GM23338 (cell line): ENCODE measurements around the gene SMG1.

ENCODE experiments used
- CREB1 ChIP-seq: fragments of 250-450 bp; sonication (Bioruptor Pico); IDR thresholded peaks from 2 replicates; pipeline ENCODE4 v1.5.0; 2020; ENCODE audit warnings: low read depth, mild to moderate bottlenecking, moderate library complexity
- EZH2 ChIP-seq: fragments of 200-600 bp; sonication (generic); IDR thresholded peaks from one replicate; pipeline ENCODE4 v1.8.0; 2017; ENCODE audit warnings: antibody characterized with exemption, mild to moderate bottlenecking, low read depth; ENCODE audit not compliant: unreplicated experiment
- EZH2phosphoT487 ChIP-seq: fragments of 200-600 bp; sonication (generic); IDR thresholded peaks from one replicate; pipeline ENCODE4 v1.8.1; 2018; ENCODE audit warnings: antibody characterized with exemption; ENCODE audit not compliant: unreplicated experiment
- JUNB ChIP-seq: IDR thresholded peaks from one replicate; pipeline ENCODE4 v1.6.1; 2016; ENCODE audit warnings: antibody characterized with exemption; ENCODE audit not compliant: unreplicated experiment
- POLR2AphosphoS5 ChIP-seq: IDR thresholded peaks from 2 replicates; pipeline ENCODE4 v1.6.1; 2016; ENCODE audit warnings: antibody characterized with exemption, low read depth
- STAT1 ChIP-seq: IDR thresholded peaks from one replicate; pipeline ENCODE4 v1.6.1; 2016; ENCODE audit warnings: antibody characterized with exemption; ENCODE audit not compliant: unreplicated experiment
- ZNF114 ChIP-seq: fragments of 250-450 bp; sonication (Bioruptor Pico); IDR thresholded peaks from 2 replicates; pipeline ENCODE4 v1.5.0; 2020; ENCODE audit warnings: mild to moderate bottlenecking, moderate library complexity
- ZNF331 ChIP-seq: fragments of 250-450 bp; sonication (Bioruptor Pico); IDR thresholded peaks from 2 replicates; pipeline ENCODE4 v1.5.0; 2020; ENCODE audit warnings: low read depth, mild to moderate bottlenecking, moderate library complexity
- TF ChIP-seq, protein P1 (sequence below), 2 experiments: fragments of 200-600 bp in 1 of 2; sonication (generic) in 1 of 2; conservative IDR thresholded peaks; 2 replicates each; pipeline versions ENCODE4 v1.5.1 to v1.6.1; 2016 to 2017; ENCODE audit warnings: antibody characterized with exemption in 2 of 2, low read depth in 2 of 2, mild to moderate bottlenecking in 2 of 2, moderate library complexity in 1 of 2
- TF ChIP-seq, protein P2 (sequence below): IDR thresholded peaks from one replicate; pipeline ENCODE4 v1.6.1; 2018; ENCODE audit warnings: antibody characterized with exemption; ENCODE audit not compliant: unreplicated experiment
- TF ChIP-seq, protein P3 (sequence below): IDR thresholded peaks from 2 replicates; pipeline ENCODE4 v1.6.1; 2016; ENCODE audit warnings: antibody characterized with exemption
- TF ChIP-seq, protein P4 (sequence below): fragments of 250-450 bp; sonication (Bioruptor Pico); IDR thresholded peaks from 2 replicates; pipeline ENCODE4 v1.5.0; 2020; ENCODE audit warnings: mild to moderate bottlenecking, moderate library complexity

GRCh38 chr16:18945233-18945632 is 19.0 kb upstream of the SMG1 start:
- TF ChIP-seq EZH2 (no peak), POLR2AphosphoS5 (no peak), CREB1 (CRISPR knock-in tag) (no peak), EZH2phosphoT487 (no peak), JUNB (no peak), ZNF114 (CRISPR knock-in tag) (no peak), ZNF331 (no peak), STAT1 (no peak)
- TF ChIP-seq, protein P1, sequence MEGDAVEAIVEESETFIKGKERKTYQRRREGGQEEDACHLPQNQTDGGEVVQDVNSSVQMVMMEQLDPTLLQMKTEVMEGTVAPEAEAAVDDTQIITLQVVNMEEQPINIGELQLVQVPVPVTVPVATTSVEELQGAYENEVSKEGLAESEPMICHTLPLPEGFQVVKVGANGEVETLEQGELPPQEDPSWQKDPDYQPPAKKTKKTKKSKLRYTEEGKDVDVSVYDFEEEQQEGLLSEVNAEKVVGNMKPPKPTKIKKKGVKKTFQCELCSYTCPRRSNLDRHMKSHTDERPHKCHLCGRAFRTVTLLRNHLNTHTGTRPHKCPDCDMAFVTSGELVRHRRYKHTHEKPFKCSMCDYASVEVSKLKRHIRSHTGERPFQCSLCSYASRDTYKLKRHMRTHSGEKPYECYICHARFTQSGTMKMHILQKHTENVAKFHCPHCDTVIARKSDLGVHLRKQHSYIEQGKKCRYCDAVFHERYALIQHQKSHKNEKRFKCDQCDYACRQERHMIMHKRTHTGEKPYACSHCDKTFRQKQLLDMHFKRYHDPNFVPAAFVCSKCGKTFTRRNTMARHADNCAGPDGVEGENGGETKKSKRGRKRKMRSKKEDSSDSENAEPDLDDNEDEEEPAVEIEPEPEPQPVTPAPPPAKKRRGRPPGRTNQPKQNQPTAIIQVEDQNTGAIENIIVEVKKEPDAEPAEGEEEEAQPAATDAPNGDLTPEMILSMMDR (conservative IDR thresholded peaks at IDR 0.05; ENCODE audit: low read depth in 2 of 2) = no peak
- TF ChIP-seq, protein P2, sequence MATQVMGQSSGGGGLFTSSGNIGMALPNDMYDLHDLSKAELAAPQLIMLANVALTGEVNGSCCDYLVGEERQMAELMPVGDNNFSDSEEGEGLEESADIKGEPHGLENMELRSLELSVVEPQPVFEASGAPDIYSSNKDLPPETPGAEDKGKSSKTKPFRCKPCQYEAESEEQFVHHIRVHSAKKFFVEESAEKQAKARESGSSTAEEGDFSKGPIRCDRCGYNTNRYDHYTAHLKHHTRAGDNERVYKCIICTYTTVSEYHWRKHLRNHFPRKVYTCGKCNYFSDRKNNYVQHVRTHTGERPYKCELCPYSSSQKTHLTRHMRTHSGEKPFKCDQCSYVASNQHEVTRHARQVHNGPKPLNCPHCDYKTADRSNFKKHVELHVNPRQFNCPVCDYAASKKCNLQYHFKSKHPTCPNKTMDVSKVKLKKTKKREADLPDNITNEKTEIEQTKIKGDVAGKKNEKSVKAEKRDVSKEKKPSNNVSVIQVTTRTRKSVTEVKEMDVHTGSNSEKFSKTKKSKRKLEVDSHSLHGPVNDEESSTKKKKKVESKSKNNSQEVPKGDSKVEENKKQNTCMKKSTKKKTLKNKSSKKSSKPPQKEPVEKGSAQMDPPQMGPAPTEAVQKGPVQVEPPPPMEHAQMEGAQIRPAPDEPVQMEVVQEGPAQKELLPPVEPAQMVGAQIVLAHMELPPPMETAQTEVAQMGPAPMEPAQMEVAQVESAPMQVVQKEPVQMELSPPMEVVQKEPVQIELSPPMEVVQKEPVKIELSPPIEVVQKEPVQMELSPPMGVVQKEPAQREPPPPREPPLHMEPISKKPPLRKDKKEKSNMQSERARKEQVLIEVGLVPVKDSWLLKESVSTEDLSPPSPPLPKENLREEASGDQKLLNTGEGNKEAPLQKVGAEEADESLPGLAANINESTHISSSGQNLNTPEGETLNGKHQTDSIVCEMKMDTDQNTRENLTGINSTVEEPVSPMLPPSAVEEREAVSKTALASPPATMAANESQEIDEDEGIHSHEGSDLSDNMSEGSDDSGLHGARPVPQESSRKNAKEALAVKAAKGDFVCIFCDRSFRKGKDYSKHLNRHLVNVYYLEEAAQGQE = no peak
- TF ChIP-seq, protein P3, sequence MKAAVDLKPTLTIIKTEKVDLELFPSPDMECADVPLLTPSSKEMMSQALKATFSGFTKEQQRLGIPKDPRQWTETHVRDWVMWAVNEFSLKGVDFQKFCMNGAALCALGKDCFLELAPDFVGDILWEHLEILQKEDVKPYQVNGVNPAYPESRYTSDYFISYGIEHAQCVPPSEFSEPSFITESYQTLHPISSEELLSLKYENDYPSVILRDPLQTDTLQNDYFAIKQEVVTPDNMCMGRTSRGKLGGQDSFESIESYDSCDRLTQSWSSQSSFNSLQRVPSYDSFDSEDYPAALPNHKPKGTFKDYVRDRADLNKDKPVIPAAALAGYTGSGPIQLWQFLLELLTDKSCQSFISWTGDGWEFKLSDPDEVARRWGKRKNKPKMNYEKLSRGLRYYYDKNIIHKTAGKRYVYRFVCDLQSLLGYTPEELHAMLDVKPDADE = no peak
- TF ChIP-seq, protein P4, sequence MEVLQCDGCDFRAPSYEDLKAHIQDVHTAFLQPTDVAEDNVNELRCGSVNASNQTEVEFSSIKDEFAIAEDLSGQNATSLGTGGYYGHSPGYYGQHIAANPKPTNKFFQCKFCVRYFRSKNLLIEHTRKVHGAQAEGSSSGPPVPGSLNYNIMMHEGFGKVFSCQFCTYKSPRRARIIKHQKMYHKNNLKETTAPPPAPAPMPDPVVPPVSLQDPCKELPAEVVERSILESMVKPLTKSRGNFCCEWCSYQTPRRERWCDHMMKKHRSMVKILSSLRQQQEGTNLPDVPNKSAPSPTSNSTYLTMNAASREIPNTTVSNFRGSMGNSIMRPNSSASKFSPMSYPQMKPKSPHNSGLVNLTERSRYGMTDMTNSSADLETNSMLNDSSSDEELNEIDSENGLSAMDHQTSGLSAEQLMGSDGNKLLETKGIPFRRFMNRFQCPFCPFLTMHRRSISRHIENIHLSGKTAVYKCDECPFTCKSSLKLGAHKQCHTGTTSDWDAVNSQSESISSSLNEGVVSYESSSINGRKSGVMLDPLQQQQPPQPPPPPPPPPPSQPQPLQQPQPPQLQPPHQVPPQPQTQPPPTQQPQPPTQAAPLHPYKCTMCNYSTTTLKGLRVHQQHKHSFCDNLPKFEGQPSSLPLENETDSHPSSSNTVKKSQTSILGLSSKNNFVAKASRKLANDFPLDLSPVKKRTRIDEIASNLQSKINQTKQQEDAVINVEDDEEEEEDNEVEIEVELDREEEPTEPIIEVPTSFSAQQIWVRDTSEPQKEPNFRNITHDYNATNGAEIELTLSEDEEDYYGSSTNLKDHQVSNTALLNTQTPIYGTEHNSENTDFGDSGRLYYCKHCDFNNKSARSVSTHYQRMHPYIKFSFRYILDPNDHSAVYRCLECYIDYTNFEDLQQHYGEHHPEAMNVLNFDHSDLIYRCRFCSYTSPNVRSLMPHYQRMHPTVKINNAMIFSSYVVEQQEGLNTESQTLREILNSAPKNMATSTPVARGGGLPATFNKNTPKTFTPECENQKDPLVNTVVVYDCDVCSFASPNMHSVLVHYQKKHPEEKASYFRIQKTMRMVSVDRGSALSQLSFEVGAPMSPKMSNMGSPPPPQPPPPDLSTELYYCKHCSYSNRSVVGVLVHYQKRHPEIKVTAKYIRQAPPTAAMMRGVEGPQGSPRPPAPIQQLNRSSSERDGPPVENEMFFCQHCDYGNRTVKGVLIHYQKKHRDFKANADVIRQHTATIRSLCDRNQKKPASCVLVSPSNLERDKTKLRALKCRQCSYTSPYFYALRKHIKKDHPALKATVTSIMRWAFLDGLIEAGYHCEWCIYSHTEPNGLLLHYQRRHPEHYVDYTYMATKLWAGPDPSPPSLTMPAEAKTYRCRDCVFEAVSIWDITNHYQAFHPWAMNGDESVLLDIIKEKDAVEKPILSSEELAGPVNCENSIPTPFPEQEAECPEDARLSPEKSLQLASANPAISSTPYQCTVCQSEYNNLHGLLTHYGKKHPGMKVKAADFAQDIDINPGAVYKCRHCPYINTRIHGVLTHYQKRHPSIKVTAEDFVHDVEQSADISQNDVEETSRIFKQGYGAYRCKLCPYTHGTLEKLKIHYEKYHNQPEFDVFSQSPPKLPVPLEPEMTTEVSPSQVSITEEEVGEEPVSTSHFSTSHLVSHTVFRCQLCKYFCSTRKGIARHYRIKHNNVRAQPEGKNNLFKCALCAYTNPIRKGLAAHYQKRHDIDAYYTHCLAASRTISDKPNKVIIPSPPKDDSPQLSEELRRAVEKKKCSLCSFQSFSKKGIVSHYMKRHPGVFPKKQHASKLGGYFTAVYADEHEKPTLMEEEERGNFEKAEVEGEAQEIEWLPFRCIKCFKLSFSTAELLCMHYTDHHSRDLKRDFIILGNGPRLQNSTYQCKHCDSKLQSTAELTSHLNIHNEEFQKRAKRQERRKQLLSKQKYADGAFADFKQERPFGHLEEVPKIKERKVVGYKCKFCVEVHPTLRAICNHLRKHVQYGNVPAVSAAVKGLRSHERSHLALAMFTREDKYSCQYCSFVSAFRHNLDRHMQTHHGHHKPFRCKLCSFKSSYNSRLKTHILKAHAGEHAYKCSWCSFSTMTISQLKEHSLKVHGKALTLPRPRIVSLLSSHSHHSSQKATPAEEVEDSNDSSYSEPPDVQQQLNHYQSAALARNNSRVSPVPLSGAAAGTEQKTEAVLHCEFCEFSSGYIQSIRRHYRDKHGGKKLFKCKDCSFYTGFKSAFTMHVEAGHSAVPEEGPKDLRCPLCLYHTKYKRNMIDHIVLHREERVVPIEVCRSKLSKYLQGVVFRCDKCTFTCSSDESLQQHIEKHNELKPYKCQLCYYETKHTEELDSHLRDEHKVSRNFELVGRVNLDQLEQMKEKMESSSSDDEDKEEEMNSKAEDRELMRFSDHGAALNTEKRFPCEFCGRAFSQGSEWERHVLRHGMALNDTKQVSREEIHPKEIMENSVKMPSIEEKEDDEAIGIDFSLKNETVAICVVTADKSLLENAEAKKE = no peak
